HG03558 (cell line): ENCODE results near the gene MICA.
"Not testable (repeated sequence)": the region's sequence is repeated elsewhere in the genome, so short reads cannot be mapped to it uniquely, and the experiment has no call there.

Source experiments
- ATAC-seq: cut with Tn5 transposase; IDR thresholded peaks from one replicate; pipeline ENCODE4 v1.9.1; 2021; ENCODE audit warnings: moderate number of reproducible peaks; ENCODE audit not compliant: unreplicated experiment; ENCODE audit errors: extremely low read depth

Gene MICA

GRCh38 chr6:31379850-31380249 is 23.5 kb upstream of the MICA start:
- ATAC-seq = no peak

- no peak for ATAC-seq
Measured at GRCh38 chr6:31381666-31382065, 21.7 kb upstream of the MICA start.

- ATAC-seq = no peak
Measured at GRCh38 chr6:31383149-31383548, 20.2 kb upstream of the MICA start.

GRCh38 chr6:31385041-31385440 is 18.4 kb upstream of the MICA start:
- ATAC-seq = no peak

DNA sequence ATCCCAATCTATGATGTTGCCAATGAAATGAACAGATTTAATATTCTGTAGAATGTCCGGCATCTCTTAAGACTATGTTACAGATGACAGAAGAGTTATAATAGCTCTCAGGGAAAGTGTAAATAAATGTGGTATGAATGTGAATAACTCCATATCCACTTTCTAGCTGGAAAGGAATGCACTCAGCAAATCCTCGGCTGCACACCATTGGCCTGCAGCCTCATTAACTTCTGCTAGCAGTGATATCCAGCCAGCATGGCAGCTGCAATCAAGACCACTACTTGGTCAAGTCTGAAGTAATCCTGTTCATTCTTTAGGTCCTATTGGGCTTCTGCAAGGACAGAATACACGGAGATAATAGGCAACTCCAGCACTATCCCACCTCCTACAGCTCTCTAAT is 17.3 kb upstream of the MICA start:
- no peak for ATAC-seq

DNA sequence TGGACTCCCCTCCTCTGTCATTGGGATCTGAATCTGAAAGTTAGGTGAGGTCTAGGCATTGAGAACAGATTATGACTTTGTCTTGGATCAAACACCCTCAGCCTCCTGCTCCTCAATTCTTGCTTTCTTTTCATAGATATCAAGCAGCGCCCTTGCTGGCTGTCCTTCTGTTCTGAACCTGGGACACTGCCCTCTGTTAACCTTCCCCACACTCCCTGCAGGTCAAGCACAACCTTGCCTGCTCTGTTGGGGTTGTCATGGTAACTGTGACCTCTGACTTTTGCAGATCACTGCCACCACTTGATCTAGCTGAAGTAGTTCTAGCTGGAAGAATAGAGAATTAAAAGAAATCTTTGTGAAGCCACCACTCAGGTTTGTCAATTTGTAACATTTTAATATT is 16.4 kb upstream of the MICA start:
- ATAC-seq = no peak

- not testable (repeated sequence) for ATAC-seq
Measured at GRCh38 chr6:31388916-31389801, 14.2 kb upstream of the MICA start.

DNA sequence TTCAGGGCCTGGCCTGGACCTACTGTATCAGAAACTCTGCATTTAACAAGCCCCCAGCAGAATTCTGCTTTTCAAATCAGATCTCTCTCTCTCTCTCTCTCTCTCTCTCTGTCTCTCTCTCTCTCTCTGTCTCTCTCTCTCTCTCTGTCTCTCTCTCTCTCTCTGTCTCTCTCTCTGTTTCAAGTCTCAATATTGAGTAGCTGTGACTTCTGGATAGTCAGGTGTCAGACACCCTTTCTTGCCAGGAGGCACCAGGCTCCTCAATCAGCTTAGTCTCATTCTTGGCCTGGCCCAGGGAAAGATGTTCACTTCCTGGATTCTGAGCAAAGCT is 13.6 kb upstream of the MICA start:
- ATAC-seq = not testable (repeated sequence)

DNA sequence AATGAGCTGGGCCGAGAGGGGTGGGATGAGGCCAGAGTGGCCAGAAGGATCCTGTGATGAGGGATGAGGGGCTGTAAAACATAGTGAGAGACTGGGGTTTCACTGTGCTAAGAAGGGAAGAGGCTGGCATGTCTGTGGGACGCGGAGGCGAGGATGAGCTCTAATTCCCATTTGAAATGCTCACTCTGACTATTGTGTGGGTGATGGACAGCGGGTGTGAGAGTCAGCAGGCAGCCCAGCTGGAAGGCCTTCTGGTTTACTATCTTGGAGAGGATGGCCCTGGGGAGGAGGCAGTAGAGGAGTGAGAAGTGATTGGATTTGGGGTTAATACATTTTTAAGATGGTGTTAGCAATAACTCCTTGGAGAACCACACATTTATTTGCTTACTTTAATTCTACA is 9.5 kb upstream of the MICA start:
- no peak for ATAC-seq

GRCh38 chr6:31394381-31394780 is 9.0 kb upstream of the MICA start:
- ATAC-seq = no peak

DNA sequence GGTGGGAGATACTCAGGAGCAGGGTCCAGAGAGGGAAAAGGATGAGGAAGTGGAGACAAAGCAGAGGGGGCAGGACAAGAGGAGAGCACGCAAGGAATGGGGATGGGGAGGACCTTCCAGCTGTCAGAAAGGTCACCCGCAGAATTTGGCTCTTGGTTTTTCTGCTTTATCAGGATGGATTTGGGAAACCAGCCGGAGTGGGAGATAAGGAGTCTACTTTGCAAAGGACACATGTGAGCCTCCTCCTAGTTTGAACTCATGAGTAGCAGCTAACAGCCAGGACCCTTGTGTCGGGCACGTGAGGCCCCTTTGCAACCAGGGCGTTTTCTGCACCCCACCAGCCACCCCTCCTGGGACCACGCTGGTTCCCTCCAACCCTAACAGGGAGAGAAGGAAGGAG is 7.6 kb upstream of the MICA start:
- no peak for ATAC-seq

- no peak for ATAC-seq
Measured at GRCh38 chr6:31396422-31397152, 6.8 kb upstream of the MICA start.

DNA sequence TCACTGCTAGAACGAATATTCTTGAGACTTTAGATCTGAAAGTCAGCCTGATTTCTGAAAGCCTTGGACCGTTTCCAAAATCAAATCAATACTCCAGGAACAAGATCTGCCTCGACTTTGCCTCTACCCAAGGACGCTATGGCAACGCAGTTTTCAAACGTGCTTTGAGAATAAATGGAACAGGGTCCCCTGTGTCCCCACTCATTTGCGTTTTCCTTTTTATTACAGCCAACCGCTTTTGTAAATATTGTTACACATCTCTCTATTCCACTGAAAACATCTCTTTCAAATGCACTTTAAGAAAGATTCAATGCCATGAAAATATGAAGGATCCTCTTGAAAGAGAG is 6.3 kb upstream of the MICA start:
- not testable (repeated sequence) for ATAC-seq

GRCh38 chr6:31397901-31398525 is 5.4 kb upstream of the MICA start:
- ATAC-seq = no peak

GRCh38 chr6:31399589-31400466 is 3.6 kb upstream of the MICA start:
- no peak for ATAC-seq

DNA sequence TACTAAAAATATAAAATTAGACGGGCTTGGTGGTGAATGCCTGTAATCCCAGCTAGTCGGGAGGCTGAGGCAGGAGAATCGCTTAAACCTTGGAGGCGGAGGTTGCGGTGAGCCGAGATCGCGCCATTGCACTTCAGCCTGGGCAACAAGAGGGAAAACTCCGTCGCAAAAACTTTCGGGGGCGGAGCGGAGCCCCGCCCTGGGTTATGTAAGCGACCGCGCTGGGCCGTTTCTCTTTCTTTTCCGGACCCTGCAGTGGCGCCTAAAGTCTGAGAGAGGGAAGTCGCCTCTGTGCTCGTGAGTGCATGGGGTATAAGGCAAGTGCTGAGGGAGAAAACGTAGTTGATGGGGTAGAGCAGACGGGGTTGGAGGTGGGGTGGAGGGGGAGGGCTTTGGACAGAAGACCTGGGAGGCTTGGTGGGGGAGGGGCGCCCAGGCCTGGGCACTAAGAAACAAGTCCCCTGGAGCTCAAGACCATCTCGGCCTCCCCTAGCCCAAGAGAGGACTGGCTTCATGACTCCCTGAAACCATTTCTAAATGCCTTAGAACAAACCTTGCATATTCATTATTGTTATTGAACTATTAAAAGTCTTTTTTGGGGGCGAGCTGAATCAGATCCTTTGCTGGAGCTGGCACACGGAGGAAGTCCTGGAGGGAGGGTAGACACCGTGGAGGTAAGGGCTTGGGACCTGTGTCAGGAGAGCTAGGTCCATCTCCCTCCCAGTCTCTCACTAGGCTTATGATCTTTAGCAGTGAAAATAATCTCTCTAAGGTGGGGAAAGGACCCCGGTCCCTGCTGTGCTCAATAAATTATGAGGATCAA is 2.7 kb upstream of the MICA start:
- no peak for ATAC-seq

DNA sequence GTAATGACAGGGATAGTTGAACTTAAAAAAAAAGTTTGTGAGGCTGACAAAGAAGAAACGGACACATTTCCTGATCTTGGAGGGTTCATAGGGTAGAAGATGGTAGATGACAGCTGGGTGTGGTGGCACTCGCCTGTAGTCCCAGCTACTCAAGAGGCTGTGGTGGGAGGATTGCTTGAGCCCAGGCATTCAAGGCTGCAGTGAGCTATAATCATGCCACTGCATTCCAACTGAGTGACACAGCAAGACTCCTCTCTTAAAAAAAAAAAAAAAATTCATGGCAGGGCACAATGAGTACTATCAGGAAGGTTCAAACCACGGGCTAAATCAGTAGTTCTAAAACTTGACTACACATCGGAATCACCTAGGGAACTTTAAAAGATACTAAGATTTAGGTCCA is 2.0 kb upstream of the MICA start:
- ATAC-seq = no peak

- no peak for ATAC-seq
Measured at GRCh38 chr6:31402324-31403282, 792 bp upstream of the MICA start.

DNA sequence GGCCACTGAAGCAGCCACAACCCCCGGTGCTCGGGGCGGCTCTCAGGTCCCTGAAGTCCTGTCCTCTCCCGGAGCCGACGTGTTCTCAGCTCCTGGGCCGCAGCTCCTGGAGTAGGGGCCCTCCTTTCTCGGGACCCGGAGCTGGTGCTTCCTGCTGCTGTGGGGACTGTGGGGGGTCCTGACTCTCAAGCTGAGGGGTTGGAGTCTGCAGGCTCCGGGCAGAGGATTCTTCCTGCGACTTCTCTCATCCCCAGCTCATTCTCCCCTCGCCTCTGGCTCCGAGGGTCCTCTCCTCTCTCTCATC is 618 bp downstream of the MICA start:
- not testable (repeated sequence) for ATAC-seq
